PC-3 (cell line): ENCODE data around the gene ESYT2.

Experiments used
- CTCF ChIP-seq: fragments of 300-600 bp; sonication (generic); conservative IDR thresholded peaks from 2 replicates; pipeline ENCODE4 v1.5.1; 2017; ENCODE audit warnings: antibody characterized with exemption, low read depth, mild to moderate bottlenecking, low read length
- EZH2 ChIP-seq: fragments of 300-600 bp; sonication (generic); IDR thresholded peaks from one replicate; pipeline ENCODE4 v1.6.1; 2017; ENCODE audit warnings: antibody characterized with exemption, mild to moderate bottlenecking, low read length; ENCODE audit not compliant: unreplicated experiment

GRCh38 chr7:158760445-158760764, 68.9 kb downstream of the ESYT2 start:
- no peak for TF ChIP-seq CTCF
- TF ChIP-seq EZH2 = no peak
